GM23248 (cell line): ENCODE measurements around the gene TRIM63. TPM values are rescaled to one million over a fixed set of nuclear protein-coding genes. Genes with fewer than 3 reads are reported as not detected.

Experiments used
- DNase-seq: peaks from one replicate; pipeline ENCODE4 v3.0.0-alpha.2; 2015
- H2AFZ ChIP-seq: fragments of 200-600 bp; sonication (generic); 2 replicates; pipeline ENCODE4 v1.6.1; 2016; ENCODE audit warnings: antibody characterized with exemption
- H3F3A ChIP-seq: fragments of 200-600 bp; sonication (generic); 2 replicates; pipeline ENCODE4 v1.6.1; 2016; ENCODE audit warnings: mild to moderate bottlenecking, antibody characterized with exemption, mixed run types; ENCODE audit not compliant: insufficient read depth
- H3K27ac ChIP-seq: fragments of 200-600 bp; sonication (generic); 2 replicates; pipeline ENCODE4 v1.5.1; 2016; ENCODE audit warnings: mild to moderate bottlenecking
- H3K27me3 ChIP-seq: fragments of 200-600 bp; sonication (generic); replicated peaks from 2 replicates; pipeline ENCODE4 v1.6.1; 2016; ENCODE audit warnings: mild to moderate bottlenecking; ENCODE audit not compliant: insufficient read depth
- H3K36me3 ChIP-seq: fragments of 200-600 bp; sonication (generic); 2 replicates; pipeline ENCODE4 v1.6.1; 2016; ENCODE audit warnings: low read depth, mild to moderate bottlenecking
- H3K4me1 ChIP-seq: fragments of 200-600 bp; sonication (generic); 2 replicates; pipeline ENCODE4 v1.6.1; 2016; ENCODE audit warnings: mild to moderate bottlenecking; ENCODE audit not compliant: insufficient read depth
- H3K4me2 ChIP-seq: fragments of 200-600 bp; sonication (generic); one replicate; pipeline ENCODE4 v1.6.1; 2016; ENCODE audit warnings: mild to moderate bottlenecking; ENCODE audit not compliant: unreplicated experiment
- H3K4me3 ChIP-seq: fragments of 200-600 bp; sonication (generic); 2 replicates; pipeline ENCODE4 v1.5.1; 2016; ENCODE audit warnings: mild to moderate bottlenecking
- H3K79me2 ChIP-seq: fragments of 200-600 bp; sonication (generic); 2 replicates; pipeline ENCODE4 v1.6.1; 2016; ENCODE audit warnings: mild to moderate bottlenecking; ENCODE audit not compliant: insufficient read depth
- H3K9ac ChIP-seq: fragments of 200-600 bp; sonication (generic); 2 replicates; pipeline ENCODE4 v1.6.1; 2016; ENCODE audit warnings: mild to moderate bottlenecking
- H3K9me2 ChIP-seq: fragments of 200-600 bp; sonication (generic); 2 replicates; pipeline ENCODE4 v1.6.1; 2016; ENCODE audit warnings: mixed run types, mild to moderate bottlenecking, moderate library complexity; ENCODE audit not compliant: insufficient read depth
- H3K9me3 ChIP-seq: fragments of 200-600 bp; sonication (generic); one replicate; pipeline ENCODE4 v1.6.1; 2017; ENCODE audit warnings: low read depth
- H4K20me1 ChIP-seq: fragments of 200-600 bp; sonication (generic); 2 replicates; pipeline ENCODE4 v1.6.0; 2016; ENCODE audit not compliant: insufficient read depth
- EZH2 ChIP-seq: fragments of 200-600 bp; sonication (generic); IDR thresholded peaks from 2 replicates; pipeline ENCODE4 v1.6.1; 2018; ENCODE audit warnings: antibody characterized with exemption, mild to moderate bottlenecking; ENCODE audit not compliant: insufficient read depth, poor library complexity, severe bottlenecking
- EZH2phosphoT487 ChIP-seq: fragments of 200-600 bp; sonication (generic); IDR thresholded peaks from 2 replicates; pipeline ENCODE4 v1.6.1; 2018; ENCODE audit warnings: antibody characterized with exemption, moderate library complexity, mild to moderate bottlenecking, low read depth; ENCODE audit not compliant: insufficient read depth
- WGBS, 2 experiments: methylation state at CpG; one replicate each; pipeline ENCODE4 v1.1.6; 2015 to 2017; ENCODE audit warnings: low lambda C conversion rate in 2 of 2, low coverage in 1 of 2; ENCODE audit errors: missing lambda C conversion rate in 2 of 2; 5-methylcytosine and 5-hydroxymethylcytosine counted together
- in situ Hi-C: fragments of 300-500 bp; cut with MboI; formaldehyde crosslinking; loops from 2 replicates; pipeline ENCODE4 v1.15.0; 2020
- polyA plus RNA-seq: library from polyadenylated mRNA; unstranded; fragments of >200 nt; fragmentation: Nextera tagmentation; extraction: Ambion mirVana; gene quantifications from 2 replicates; pipeline ENCODE4 v1.2.1, GENCODE V29; 2016
- total RNA-seq: library from RNA; depleted of rRNA; stranded (reverse); fragments of >200 nt; shearing (Covaris generic); gene quantifications from 2 replicates; pipeline ENCODE4 v1.2.3, GENCODE V29; 2014

The TRIM63 gene
- total and polyA plus RNA-seq, 2 experiments from 2014 or later, result not detected

DNA sequence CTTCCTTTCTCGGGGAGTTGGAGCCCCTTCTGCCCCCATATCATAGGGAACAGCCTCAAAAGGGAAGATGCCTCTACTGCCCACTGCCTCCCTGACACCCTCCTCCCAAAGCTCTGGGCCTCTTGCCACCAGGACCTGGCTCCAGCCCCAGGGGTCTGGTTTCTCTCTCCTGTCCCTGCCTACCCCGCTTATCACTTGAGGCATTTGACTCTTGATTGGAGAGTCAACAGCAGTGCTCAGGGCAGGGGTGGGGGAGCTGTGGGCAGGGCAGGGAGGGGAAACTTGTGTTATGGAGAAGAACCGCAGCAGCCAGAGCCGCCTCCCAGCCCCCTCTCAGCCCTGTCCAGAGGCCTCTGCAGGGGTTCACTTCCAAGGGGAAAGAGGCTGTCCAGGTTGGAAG is 573 bp downstream of the TRIM63 start:
- H3K9me3 ChIP-seq, result no peaks in the 10 kb centered on the region
- TF ChIP-seq EZH2phosphoT487 (no peak), EZH2 (no peak)
- H3F3A ChIP-seq, result no peaks in the 10 kb centered on the region
- no peaks in the 10 kb centered on the region for H3K9me2 ChIP-seq
- H3K27me3 ChIP-seq, result peaks cover 39% of the 10 kb centered on the region
- in situ Hi-C loops, result no loop called here
- no peaks in the 10 kb centered on the region for H3K4me1 ChIP-seq
- no peak for DNase-seq
- no peaks in the 10 kb centered on the region for H3K79me2 ChIP-seq
- H3K4me2 ChIP-seq, result no peak overlapping the region
- no peak overlapping the region for H3K9ac ChIP-seq
- no peak overlapping the region for H2AFZ ChIP-seq
- H3K27ac ChIP-seq, result no peak overlapping the region
- no peak overlapping the region for H3K4me3 ChIP-seq
- H3K36me3 ChIP-seq, result no peaks in the 10 kb centered on the region
- WGBS, 2 experiments, result 28 to 30% methylated on average over 3 to 4 of the region's 4 CpGs
- H4K20me1 ChIP-seq, result no peaks in the 10 kb centered on the region

DNA sequence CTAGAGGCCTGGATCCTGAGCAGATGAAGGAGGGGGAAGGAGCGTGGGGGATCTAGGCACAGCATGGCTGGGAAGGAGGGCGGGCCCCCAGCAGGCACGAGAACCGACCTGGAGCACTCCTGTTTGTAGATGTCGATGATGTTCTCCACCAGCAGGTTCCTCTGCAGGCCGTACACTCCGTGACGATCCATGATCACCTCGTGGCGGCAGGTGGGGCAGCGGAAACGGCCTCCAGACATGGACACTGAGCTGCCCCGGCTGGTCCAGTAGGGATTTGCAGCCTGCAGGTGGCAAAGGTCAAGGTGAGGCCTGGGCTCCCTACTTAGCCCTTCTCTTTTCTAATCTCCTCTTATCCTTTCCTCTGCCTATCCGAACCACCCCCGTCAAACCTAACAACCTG is 1.3 kb downstream of the TRIM63 start:
- TF ChIP-seq EZH2phosphoT487 (no peak), EZH2 (no peak)
- WGBS, 2 experiments, result 66% methylated on average over 15 of the region's 15 CpGs
- Histone ChIP-seq H3K4me2 (no peak overlapping the region), H4K20me1 (no peaks in the 10 kb centered on the region), H3K9me2 (no peaks in the 10 kb centered on the region), H3K27ac (no peak overlapping the region), H3F3A (no peaks in the 10 kb centered on the region), H3K4me1 (no peaks in the 10 kb centered on the region), H2AFZ (no peak overlapping the region), H3K36me3 (no peaks in the 10 kb centered on the region), H3K27me3 (peaks cover 42% of the 10 kb centered on the region), H3K9ac (no peak overlapping the region), H3K4me3 (no peak overlapping the region), H3K79me2 (no peaks in the 10 kb centered on the region), H3K9me3 (no peaks in the 10 kb centered on the region)
- in situ Hi-C loops, result no loop called here
- no peak for DNase-seq

DNA sequence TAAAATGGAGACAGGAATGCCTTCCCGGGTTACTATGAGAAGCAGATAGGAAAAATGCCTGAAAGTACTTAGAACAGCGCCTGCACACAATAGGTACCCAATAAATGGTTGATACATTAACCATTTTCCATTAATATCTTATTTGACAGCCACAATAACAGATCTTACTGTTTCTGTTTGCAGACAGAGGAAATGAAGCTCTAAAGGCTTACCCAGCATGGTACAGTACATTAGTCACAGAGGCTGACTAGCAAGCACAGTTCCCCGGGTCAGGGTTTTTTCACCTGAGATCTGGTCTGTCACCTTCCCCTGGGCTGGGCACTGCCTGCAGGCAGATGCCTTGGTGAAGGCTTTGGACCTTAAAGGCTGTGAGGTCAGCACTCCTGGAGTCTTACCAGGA is 2.9 kb downstream of the TRIM63 start:
- Histone ChIP-seq H3K9ac (no peak overlapping the region), H3K4me1 (no peaks in the 10 kb centered on the region), H4K20me1 (no peaks in the 10 kb centered on the region), H3K9me2 (no peaks in the 10 kb centered on the region), H3K4me2 (no peak overlapping the region), H3K4me3 (no peak overlapping the region), H3K79me2 (no peaks in the 10 kb centered on the region), H2AFZ (no peak overlapping the region), H3K36me3 (no peaks in the 10 kb centered on the region), H3K9me3 (no peaks in the 10 kb centered on the region), H3K27ac (no peak overlapping the region), H3K27me3 (peaks cover 34% of the 10 kb centered on the region), H3F3A (no peaks in the 10 kb centered on the region)
- no peak for TF ChIP-seq EZH2phosphoT487
- TF ChIP-seq EZH2, result no peak
- DNase-seq, result no peak
- WGBS, 2 experiments, result 80 to 87% methylated on average over 3 of the region's 3 CpGs
- in situ Hi-C loops, result no loop called here

DNA sequence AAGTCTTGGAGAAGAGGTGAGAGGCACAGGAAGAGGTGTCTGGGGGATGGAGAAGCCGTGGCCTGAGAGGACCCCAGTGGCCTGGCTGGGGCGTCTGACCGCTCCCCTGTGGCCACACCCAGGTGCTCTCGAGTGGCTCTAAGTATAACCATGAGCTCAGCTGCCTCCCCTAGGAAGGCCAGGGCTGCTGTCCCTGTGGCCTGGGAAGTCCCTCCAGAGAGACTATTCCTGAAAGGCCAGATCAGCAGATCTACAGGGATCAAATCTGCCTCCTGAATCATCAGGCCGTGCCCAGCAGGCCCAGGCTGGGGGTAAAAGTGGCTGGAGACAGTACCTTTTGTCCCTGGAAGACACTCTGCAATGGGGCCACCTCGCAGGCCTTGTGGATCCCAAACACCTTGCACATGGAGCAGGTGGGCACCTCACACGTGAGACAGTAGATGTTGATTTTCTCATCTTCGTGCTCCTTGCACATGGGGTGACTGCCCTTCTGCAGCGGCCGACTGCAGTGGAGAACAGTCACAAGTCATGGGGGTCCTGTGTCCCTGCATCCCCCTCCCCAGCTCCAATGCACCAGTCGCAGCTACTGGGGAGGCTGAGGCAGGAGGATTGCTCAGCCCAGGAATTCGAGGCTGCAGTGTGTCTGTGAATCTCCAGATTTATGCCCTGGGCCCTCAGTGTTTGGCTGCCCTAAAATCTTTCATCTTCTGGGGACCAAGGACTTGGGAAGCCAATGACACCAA is 6.4 kb downstream of the TRIM63 start:
- in situ Hi-C loops, result no loop called here
- 39 to 51% methylated on average over 12 of the region's 12 CpGs for WGBS, 2 experiments
- no peaks in the 10 kb centered on the region for H4K20me1 ChIP-seq
- no peaks in the 10 kb centered on the region for H3K4me1 ChIP-seq
- no peaks in the 10 kb centered on the region for H3K9me2 ChIP-seq
- no peak overlapping the region for H3K4me2 ChIP-seq
- no peak overlapping the region for H3K4me3 ChIP-seq
- no peak overlapping the region for H2AFZ ChIP-seq
- no peak overlapping the region for H3K27ac ChIP-seq
- no peaks in the 10 kb centered on the region for H3K79me2 ChIP-seq
- H3K27me3 ChIP-seq, result peaks cover 30% of the 10 kb centered on the region
- H3K9me3 ChIP-seq, result no peaks in the 10 kb centered on the region
- H3K36me3 ChIP-seq, result no peaks in the 10 kb centered on the region
- H3F3A ChIP-seq, result no peaks in the 10 kb centered on the region
- TF ChIP-seq EZH2 (no peak), EZH2phosphoT487 (no peak)
- DNase-seq, result no peak
- no peak overlapping the region for H3K9ac ChIP-seq

DNA sequence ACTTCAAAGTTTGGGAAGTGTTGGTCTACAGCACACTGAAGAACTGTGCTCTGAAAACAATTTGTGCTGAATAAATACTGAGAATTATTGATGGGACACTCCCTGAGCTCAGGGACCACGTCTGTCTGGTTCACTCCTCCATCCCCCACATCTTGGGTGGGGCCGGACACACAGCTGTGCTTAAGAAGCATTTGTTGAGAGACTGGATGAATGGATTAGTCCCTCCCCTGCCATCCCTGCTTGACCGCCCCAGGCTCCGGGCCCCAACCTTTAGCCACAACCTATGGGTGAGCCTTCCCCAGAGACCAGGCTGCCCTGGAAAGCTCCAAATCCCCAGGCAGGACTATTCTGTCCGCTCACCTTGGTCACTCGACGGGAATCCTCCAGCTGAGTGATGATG is 7.5 kb downstream of the TRIM63 start:
- in situ Hi-C loops, result no loop called here
- WGBS, 2 experiments, result 60 to 66% methylated on average over 7 of the region's 7 CpGs
- H3K4me3 ChIP-seq, result no peak overlapping the region

More for the DNA sequence above, 7.5 kb downstream of the TRIM63 start:
- Histone ChIP-seq H3K9me3 (no peaks in the 10 kb centered on the region), H3K4me2 (no peak overlapping the region), H3K9me2 (no peaks in the 10 kb centered on the region), H3K27me3 (peaks cover 32% of the 10 kb centered on the region), H3K4me1 (no peaks in the 10 kb centered on the region), H3K79me2 (no peaks in the 10 kb centered on the region), H3K9ac (no peak overlapping the region), H3K27ac (no peak overlapping the region), H3K36me3 (no peaks in the 10 kb centered on the region), H2AFZ (no peak overlapping the region), H4K20me1 (no peaks in the 10 kb centered on the region), H3F3A (no peaks in the 10 kb centered on the region)
- no peak for TF ChIP-seq EZH2
- no peak for TF ChIP-seq EZH2phosphoT487
- no peak for DNase-seq
